IgD-negative memory B cell (primary cell): ENCODE measurements around the gene CCDC33. TPM values are rescaled to one million over a fixed set of nuclear protein-coding genes. Genes with fewer than 3 reads are reported as not detected.

Source experiments
- H3K27ac Mint-ChIP-seq, 3 donors: one replicate each; pipeline ENCODE4 v1.8.0; 2020 to 2022; ENCODE audit warnings: mild to moderate bottlenecking in 3 of 3, mixed read lengths in 3 of 3, moderate library complexity in 1 of 3
- H3K27me3 Mint-ChIP-seq: one replicate; pipeline ENCODE4 v1.8.0; 2021; ENCODE audit warnings: mixed read lengths
- H3K36me3 Mint-ChIP-seq: one replicate; pipeline ENCODE4 v1.8.0; 2020; ENCODE audit warnings: mild to moderate bottlenecking, mixed read lengths
- H3K4me1 Mint-ChIP-seq, 3 donors: one replicate each; pipeline ENCODE4 v1.8.0; 2020 to 2022; ENCODE audit warnings: mixed read lengths in 3 of 3, mild to moderate bottlenecking in 1 of 3
- H3K4me3 Mint-ChIP-seq, 4 donors: one replicate each; pipeline ENCODE4 v1.8.0; 2020 to 2022; ENCODE audit warnings: mild to moderate bottlenecking in 4 of 4, mixed read lengths in 4 of 4, moderate library complexity in 3 of 4
- H3K9me3 Mint-ChIP-seq, 3 donors: one replicate each; pipeline ENCODE4 v1.8.0; 2020 to 2021; ENCODE audit warnings: mixed read lengths in 3 of 3, mild to moderate bottlenecking in 1 of 3
- polyA plus RNA-seq: library from polyadenylated mRNA; unstranded; fragments of 300-500 nt; fragmentation: Illumina TruSeq; gene quantifications from one replicate; pipeline ENCODE4 v1.2.3, GENCODE V29; 2021

CCDC33 gene
- polyA plus RNA-seq, 1 donor from 2014 or later: not detected

DNA sequence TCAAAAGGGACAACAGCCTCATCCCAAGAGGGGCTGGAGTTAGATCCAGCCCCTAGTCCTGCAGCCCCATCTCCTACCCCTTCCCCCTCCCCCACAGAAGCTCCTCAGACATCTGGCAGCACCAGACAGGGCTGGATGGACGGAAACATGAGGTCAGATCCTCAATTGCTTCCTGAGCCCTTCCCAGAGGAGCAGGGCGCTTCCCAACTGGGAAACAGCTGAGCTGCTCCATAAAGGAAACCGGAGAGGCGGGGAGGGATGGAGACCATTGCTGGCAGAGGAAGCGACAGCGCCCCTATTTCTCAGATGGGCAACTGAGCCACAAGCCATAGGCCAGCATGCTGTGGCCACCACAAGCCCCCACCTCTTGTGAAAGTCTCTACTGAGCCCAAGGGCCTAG lies 149.6 kb downstream of the CCDC33 start:
- peaks cover 23 to 52% (median 49%) of the 10 kb centered on the region in 3 donors for H3K4me1 Mint-ChIP-seq
- peak overlapping the region; percentile 92 to 98 (median 98) for H3K27ac Mint-ChIP-seq
- no peaks in the 10 kb centered on the region for H3K27me3 Mint-ChIP-seq
- H3K9me3 Mint-ChIP-seq: no peaks in the 10 kb centered on the region
- peak overlapping the region in 2 of 4 donors; percentile 77 to 78 for H3K4me3 Mint-ChIP-seq
- no peaks in the 10 kb centered on the region for H3K36me3 Mint-ChIP-seq

Other genes starting within 250 kb of the CCDC33 start
- 6.6 TPM for gene STOML1, start 244.0 kb upstream of the CCDC33 start, polyA plus RNA-seq
- 43.4 TPM for gene PML, start 241.6 kb upstream of the CCDC33 start, polyA plus RNA-seq
- gene GOLGA6A, start 153.8 kb upstream of the CCDC33 start, polyA plus RNA-seq: not detected
- gene ISLR2, start 105.7 kb upstream of the CCDC33 start, polyA plus RNA-seq: not detected
- not detected for gene ISLR, start 62.6 kb upstream of the CCDC33 start, polyA plus RNA-seq
- not detected for gene STRA6, start 33.5 kb upstream of the CCDC33 start, polyA plus RNA-seq
- not detected for gene CYP11A1, start 131.3 kb downstream of the CCDC33 start, polyA plus RNA-seq
- 5.0 TPM for gene SEMA7A, start 197.6 kb downstream of the CCDC33 start, polyA plus RNA-seq
- 123 TPM for gene UBL7, start 224.8 kb downstream of the CCDC33 start, polyA plus RNA-seq